Panc1 (cell line): ENCODE data around the gene APOLD1. TPM values are rescaled to one million over a fixed set of nuclear protein-coding genes. Genes with fewer than 3 reads are reported as not detected.

ENCODE experiments used
- ATAC-seq: fragments of 200-7000 bp; cut with Tn5 transposase; 2 replicates; pipeline ENCODE4 v1.9.1; 2020; ENCODE audit warnings: mild to moderate bottlenecking, moderate library complexity
- BruUV-seq: library from RNA; stranded (reverse); fragments of 400-500 nt; replicated peaks from 2 replicates; lab custom pipeline; 2021; lab: Mats Ljungman, UMichigan
- CTCF ChIA-PET: fragments of 300-600 bp; sonication (Branson Sonifier 250); formaldehyde crosslinking; loops from one replicate; lab custom pipeline; 2022; ENCODE audit warnings: antibody characterized with exemption; lab: Charles Lee
- POLR2A ChIA-PET: fragments of 300-600 bp; sonication (Branson Sonifier 250); formaldehyde crosslinking; loops from one replicate; lab custom pipeline; 2022; ENCODE audit warnings: antibody characterized with exemption; lab: Charles Lee
- DNase-seq: peaks from one replicate; pipeline ENCODE4 v3.0.0-alpha.2; 2010; ENCODE audit warnings: low read depth, low spot score
- H3K27ac ChIP-seq: 2 replicates; pipeline ENCODE4 v1.5.1; 2011; ENCODE audit warnings: mild to moderate bottlenecking, low read length, inconsistent platforms
- H3K27me3 ChIP-seq: fragments of 200-500 bp; sonication (Bioruptor generic); 2 replicates; pipeline ENCODE4 v1.6.0; 2014; ENCODE audit warnings: low read length, inconsistent platforms; ENCODE audit not compliant: control insufficient read depth, insufficient read depth
- H3K36me3 ChIP-seq: fragments of 200-500 bp; sonication (Bioruptor generic); 2 replicates; pipeline ENCODE4 v1.5.1; 2014; ENCODE audit warnings: inconsistent platforms, mild to moderate bottlenecking, low read length, moderate library complexity; ENCODE audit not compliant: control insufficient read depth, insufficient read depth
- H3K4me1 ChIP-seq: 2 replicates; pipeline ENCODE4 v1.5.1; 2011; ENCODE audit warnings: inconsistent platforms, mild to moderate bottlenecking, low read length, moderate library complexity; ENCODE audit not compliant: control insufficient read depth, insufficient read depth
- H3K4me3 ChIP-seq, 2 experiments: 2 replicates each; pipeline ENCODE4 v1.5.1; 2011 to 2012; ENCODE audit warnings: low read depth in 2 of 2, low read length in 2 of 2, mild to moderate bottlenecking in 2 of 2, inconsistent platforms in 1 of 2, moderate library complexity in 1 of 2
- H3K9me3 ChIP-seq: fragments of 200-500 bp; sonication (Bioruptor generic); 2 replicates; pipeline ENCODE4 v1.5.1; 2014; ENCODE audit warnings: low read depth, mild to moderate bottlenecking, inconsistent platforms, low read length, moderate library complexity; ENCODE audit not compliant: control insufficient read depth, insufficient read depth
- CTCF ChIP-seq: fragments of 450-650 bp; IDR thresholded peaks from 2 replicates; pipeline ENCODE4 v1.5.1; 2017; ENCODE audit warnings: mild to moderate bottlenecking
- POLR2AphosphoS5 ChIP-seq: IDR thresholded peaks from 2 replicates; pipeline ENCODE4 v1.6.1; 2012; ENCODE audit warnings: mild to moderate bottlenecking, low read depth, low read length, moderate library complexity
- REST ChIP-seq, 2 experiments: IDR thresholded peaks; 2 replicates each; pipeline ENCODE4 v1.6.1; 2011 to 2012; ENCODE audit warnings: low read depth in 2 of 2, control low read depth in 1 of 2, low read length in 1 of 2, mild to moderate bottlenecking in 1 of 2, moderate library complexity in 1 of 2; ENCODE audit not compliant: insufficient read depth in 1 of 2
- SIN3A ChIP-seq: IDR thresholded peaks from 2 replicates; pipeline ENCODE4 v1.6.1; 2012; ENCODE audit warnings: low read depth, mild to moderate bottlenecking, low read length, moderate library complexity, borderline replicate concordance; ENCODE audit not compliant: insufficient read depth
- TCF7L2 ChIP-seq: IDR thresholded peaks from 2 replicates; pipeline ENCODE4 v1.6.1; 2011; ENCODE audit warnings: mild to moderate bottlenecking, low read depth, low read length, inconsistent platforms
- in situ Hi-C: cut with HindIII; loops from 2 replicates; pipeline ENCODE4 v1.10.0; 2016; ENCODE audit warnings: low sequenced_read_pairs, low pct_unique_long_range_greater_than_20kb
- intact Hi-C: fragments of 100-400 bp; cut with micrococcal nuclease; formaldehyde crosslinking; loops from one replicate; pipeline ENCODE4 v1.10.0; 2022; ENCODE audit not compliant: unreplicated experiment
- total RNA-seq: library from RNA; stranded (reverse); gene quantifications from one replicate; pipeline ENCODE4 v1.2.1, GENCODE V29; 2021; ENCODE audit not compliant: unreplicated experiment

Gene APOLD1
- total RNA-seq, 1 experiment from 2014 or later = 4.1 TPM

GRCh38 chr12:12796171-12796570, 10.7 kb downstream of the APOLD1 start:
- no peaks in the 10 kb centered on the region for H3K9me3 ChIP-seq
- no TSS peak for BruUV-seq
- no peak overlapping the region for H3K4me3 ChIP-seq
- in situ Hi-C loops = no loop called here
- peak overlapping the region; percentile 46; the same call in 1 of the 2 replicates for H3K27ac ChIP-seq
- CTCF ChIA-PET = interaction anchor here (0.6 kb wide), 1 partner anchor 16 kb away, joined by 3 read pairs; no protein-coding TSS in a partner anchor
- intact Hi-C loops = no loop called here
- TF ChIP-seq CTCF = no peak
- TF ChIP-seq SIN3A = no peak
- no peak for TF ChIP-seq TCF7L2
- TF ChIP-seq POLR2AphosphoS5 = no peak
- TF ChIP-seq REST (IDR thresholded peaks at IDR 0.05; ENCODE audit: insufficient read depth in 1 of 2, low read depth in 2 of 2, low read length in 1 of 2) = no peak
- no peak for ATAC-seq
- no peaks in the 10 kb centered on the region for H3K36me3 ChIP-seq
- H3K27me3 ChIP-seq = no peaks in the 10 kb centered on the region
- DNase-seq = no peak
- peaks cover 22% of the 10 kb centered on the region for H3K4me1 ChIP-seq
- POLR2A ChIA-PET = no interaction called here

GRCh38 chr12:12796928-12797793, 11.7 kb downstream of the APOLD1 start:
- ChIA-PET POLR2A (interaction anchor here (0.6 kb wide), 1 partner anchor 101 kb away, joined by 9 read pairs; no protein-coding TSS in a partner anchor), CTCF (no interaction called here)
- ATAC-seq = no peak
- no peak for TF ChIP-seq CTCF
- TF ChIP-seq REST (IDR thresholded peaks at IDR 0.05; ENCODE audit: insufficient read depth in 1 of 2, low read depth in 2 of 2, low read length in 1 of 2) = no peak
- no peak for TF ChIP-seq POLR2AphosphoS5
- no peak for TF ChIP-seq SIN3A
- no peak for TF ChIP-seq TCF7L2
- in situ Hi-C loops (no loop called here), intact Hi-C loops (no loop called here)
- Histone ChIP-seq H3K27ac (peak overlapping the region; percentile 52; the same call in 1 of the 2 replicates), H3K36me3 (no peaks in the 10 kb centered on the region), H3K4me3 (no peak overlapping the region), H3K27me3 (no peaks in the 10 kb centered on the region), H3K9me3 (no peaks in the 10 kb centered on the region), H3K4me1 (peaks cover 12% of the 10 kb centered on the region)
- no TSS peak for BruUV-seq
- DNase-seq = no peak
